ENCODE results near the gene CD248.
"Not testable (repeated sequence)": the region's sequence is repeated elsewhere in the genome, so short reads cannot be mapped to it uniquely, and the experiment has no call there.

The CD248 gene

GRCh38 chr11:66313321-66314185, 3.3 kb downstream of the CD248 start:
- no peak for DNase-seq (ENCODE audit: low spot score)

- DNase-seq (ENCODE audit: low spot score): peak; percentile 91
Measured at GRCh38 chr11:66312549-66313320, 4.1 kb downstream of the CD248 start.

- DNase-seq (ENCODE audit: low spot score): peak; percentile 81
Measured at GRCh38 chr11:66311965-66312548, 4.8 kb downstream of the CD248 start.

- DNase-seq (ENCODE audit: low spot score): no peak
Measured at GRCh38 chr11:66311470-66311964, 5.3 kb downstream of the CD248 start.

GRCh38 chr11:66310803-66311440, 5.9 kb downstream of the CD248 start:
- DNase-seq (ENCODE audit: low spot score): not testable (repeated sequence)

- DNase-seq (ENCODE audit: low spot score): no peak
Measured at GRCh38 chr11:66310324-66310723, 6.5 kb downstream of the CD248 start.

- no peak for DNase-seq (ENCODE audit: low spot score)
Measured at GRCh38 chr11:66309475-66309874, 7.4 kb downstream of the CD248 start.

GRCh38 chr11:66302656-66303055, 14.2 kb downstream of the CD248 start:
- no peak for DNase-seq (ENCODE audit: low spot score)

- DNase-seq (ENCODE audit: low spot score): no peak
Measured at GRCh38 chr11:66299186-66299585, 17.7 kb downstream of the CD248 start.

- no peak for DNase-seq (ENCODE audit: low spot score)
Measured at GRCh38 chr11:66297610-66298009, 19.2 kb downstream of the CD248 start.

- DNase-seq (ENCODE audit: low spot score): no peak
Measured at GRCh38 chr11:66294626-66295620, 21.9 kb downstream of the CD248 start.

GRCh38 chr11:66293777-66294625, 22.8 kb downstream of the CD248 start:
- DNase-seq (ENCODE audit: low spot score): no peak

GRCh38 chr11:66293352-66293751, 23.5 kb downstream of the CD248 start:
- DNase-seq (ENCODE audit: low spot score): no peak

GRCh38 chr11:66292543-66293332, 24.1 kb downstream of the CD248 start:
- no peak for DNase-seq (ENCODE audit: low spot score)

GRCh38 chr11:66291706-66292542, 24.9 kb downstream of the CD248 start, which contains the start of gene TMEM151A:
TMEM151A (plus strand) TSS chr11:66291894; CDS start chr11:66292014, 120 bp downstream.
- no peak for DNase-seq (ENCODE audit: low spot score)

GRCh38 chr11:66291303-66291705, 25.5 kb downstream of the CD248 start:
- no peak for DNase-seq (ENCODE audit: low spot score)

GRCh38 chr11:66290330-66290621, 26.6 kb downstream of the CD248 start:
- DNase-seq (ENCODE audit: low spot score): no peak
